Smooth muscle cell (in vitro differentiated cells): Measurements from ENCODE around the gene OTOP3. TPM values are rescaled to one million over a fixed set of nuclear protein-coding genes. Genes with fewer than 3 reads are reported as not detected.

Experiments
- DNase-seq: peaks from one replicate; lab custom pipeline; 2025; ENCODE audit not compliant: unreplicated experiment; lab: John Stamatoyannopoulos, UW
- H2AFZ ChIP-seq: fragments of 200-600 bp; sonication (generic); 2 replicates; pipeline ENCODE4 v1.6.0; 2016; ENCODE audit warnings: antibody characterized with exemption, low read depth, mild to moderate bottlenecking
- H3F3A ChIP-seq: fragments of 200-600 bp; sonication (generic); 2 replicates; pipeline ENCODE4 v1.6.0; 2017; ENCODE audit warnings: antibody characterized with exemption, low read depth
- H3K27ac ChIP-seq: fragments of 200-600 bp; sonication (generic); 2 replicates; pipeline ENCODE4 v1.5.1; 2016; ENCODE audit warnings: low read depth, mild to moderate bottlenecking
- H3K27me3 ChIP-seq: fragments of 200-600 bp; sonication (generic); 2 replicates; pipeline ENCODE4 v1.6.1; 2016; ENCODE audit warnings: low read depth, mild to moderate bottlenecking
- H3K36me3 ChIP-seq: fragments of 200-600 bp; sonication (generic); 2 replicates; pipeline ENCODE4 v1.5.1; 2016; ENCODE audit warnings: low read depth
- H3K4me1 ChIP-seq: fragments of 200-600 bp; sonication (generic); 2 replicates; pipeline ENCODE4 v1.5.1; 2016; ENCODE audit warnings: low read depth
- H3K4me2 ChIP-seq: fragments of 200-600 bp; sonication (generic); 2 replicates; pipeline ENCODE4 v1.6.0; 2016; ENCODE audit warnings: mild to moderate bottlenecking
- H3K4me3 ChIP-seq: fragments of 200-600 bp; sonication (generic); 2 replicates; pipeline ENCODE4 v1.5.1; 2016; ENCODE audit warnings: mild to moderate bottlenecking
- H3K79me2 ChIP-seq: fragments of 200-600 bp; sonication (generic); 2 replicates; pipeline ENCODE4 v1.6.0; 2016; ENCODE audit warnings: low read depth, mild to moderate bottlenecking
- H3K9ac ChIP-seq: fragments of 200-600 bp; sonication (generic); 2 replicates; pipeline ENCODE4 v1.6.0; 2016; ENCODE audit warnings: low read depth
- H3K9me3 ChIP-seq: fragments of 200-600 bp; sonication (generic); replicated peaks from 2 replicates; pipeline ENCODE4 v1.5.1; 2016; ENCODE audit warnings: low read depth
- H4K20me1 ChIP-seq: fragments of 200-600 bp; sonication (generic); 2 replicates; pipeline ENCODE4 v1.6.0; 2016; ENCODE audit warnings: low read depth
- WGBS: methylation state at CpG from one replicate; pipeline ENCODE4 v1.1.7; 2016; ENCODE audit warnings: low lambda C conversion rate; 5-methylcytosine and 5-hydroxymethylcytosine counted together
- polyA plus RNA-seq: library from polyadenylated mRNA; unstranded; fragments of >200 nt; fragmentation: Nextera tagmentation; extraction: Ambion mirVana; gene quantifications from 2 replicates; pipeline ENCODE4 v1.2.1, GENCODE V29; 2016
- total RNA-seq: library from RNA; depleted of rRNA; stranded (reverse); fragments of >200 nt; gene quantifications from 2 replicates; pipeline ENCODE4 v1.2.3, GENCODE V29; 2014
- TF ChIP-seq, protein P1 (sequence below): fragments of 200-600 bp; sonication (generic); IDR thresholded peaks from 2 replicates; pipeline ENCODE4 v1.5.1; 2017; ENCODE audit warnings: borderline replicate concordance, mild to moderate bottlenecking, antibody characterized with exemption; ENCODE audit not compliant: insufficient read depth, poor library complexity, severe bottlenecking

Gene OTOP3
- total and polyA plus RNA-seq, 2 experiments from 2014 or later: not detected

DNA sequence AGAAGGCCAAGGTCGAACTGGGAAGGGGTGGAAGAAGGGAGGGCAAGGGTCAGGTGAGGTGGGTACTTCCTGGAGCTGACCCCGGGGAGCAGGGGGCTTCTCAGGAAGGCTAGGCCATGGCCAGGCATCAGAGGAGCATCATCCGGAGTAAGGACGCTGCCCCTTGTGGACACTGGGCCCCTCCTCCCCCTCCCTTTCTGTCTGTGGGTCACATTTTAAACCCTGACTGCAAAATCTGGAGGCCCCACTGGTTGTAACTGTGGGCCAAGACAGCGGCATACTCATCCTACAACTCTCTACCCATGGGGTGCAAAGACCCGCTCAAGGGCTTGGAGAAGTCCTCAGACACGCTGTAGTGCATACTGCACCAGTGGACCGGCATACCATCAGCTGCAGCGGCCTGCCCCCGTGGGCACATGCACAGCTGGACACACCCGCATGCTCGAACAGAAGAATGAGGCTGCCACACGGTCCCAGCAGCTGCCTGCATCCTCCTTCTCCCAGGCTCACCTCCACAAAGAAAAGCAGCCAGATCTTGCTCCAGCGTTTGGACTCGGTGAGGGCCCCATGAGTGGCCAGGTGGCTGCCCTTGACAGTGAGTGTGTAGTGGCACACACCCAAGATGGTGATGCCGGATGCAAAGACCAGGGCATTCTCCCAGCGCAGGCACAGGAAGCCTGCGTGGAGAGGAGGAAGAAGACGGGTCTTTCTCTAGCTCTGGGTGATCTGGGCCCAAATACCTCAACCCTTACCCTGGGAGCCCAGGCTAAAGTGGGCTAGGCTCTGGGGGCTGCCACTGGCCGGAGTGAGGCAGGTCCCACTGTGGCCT lies 43.5 kb upstream of the OTOP3 start:
- Histone ChIP-seq H3K4me2 (no peak overlapping the region), H2AFZ (no peak overlapping the region)

DNA sequence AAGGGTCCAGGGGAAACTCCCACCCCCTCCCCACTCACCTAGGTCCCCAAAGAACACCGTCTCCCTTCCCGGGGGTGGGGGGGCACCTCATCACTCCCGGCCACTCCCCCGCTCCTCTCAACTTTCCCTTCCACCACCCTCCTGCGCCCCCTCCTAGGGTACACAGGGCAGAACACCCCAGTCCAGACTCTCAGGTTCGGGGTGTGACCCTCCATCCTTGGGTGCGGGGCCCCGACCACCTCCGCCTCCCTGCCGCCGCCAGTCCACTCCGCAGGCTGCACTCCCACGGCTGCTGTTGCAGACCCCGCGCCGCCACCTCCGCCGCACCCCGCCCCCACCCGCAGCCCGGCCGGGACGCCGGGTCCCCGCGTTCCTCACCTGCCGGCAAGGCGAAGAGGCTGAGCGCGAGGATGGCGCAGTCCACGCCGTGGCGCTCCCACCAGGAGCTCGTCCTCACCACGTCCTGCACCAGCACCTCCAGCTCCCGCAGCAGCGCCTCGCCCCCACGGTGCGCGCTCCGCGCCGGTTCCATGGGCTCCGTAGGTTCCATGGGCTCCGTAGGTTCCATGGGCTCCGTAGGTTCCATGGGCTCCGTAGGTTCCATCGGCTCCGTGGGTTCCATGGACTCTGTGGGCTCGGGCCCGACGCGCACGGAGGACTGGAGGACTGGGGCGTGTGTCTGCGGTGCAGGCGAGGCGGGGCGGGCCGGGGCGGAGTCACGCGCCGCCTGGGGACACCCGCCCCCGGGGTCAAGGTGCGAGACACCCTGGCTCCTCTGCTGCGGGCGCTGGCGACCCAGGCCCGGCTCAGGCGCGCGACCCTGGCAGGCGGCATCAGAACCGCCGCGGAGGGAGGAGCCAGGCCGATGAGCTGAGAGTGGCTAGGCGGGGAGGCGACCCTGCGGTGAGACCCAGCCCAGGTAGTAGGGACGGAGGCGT lies 42.5 kb upstream of the OTOP3 start, which contains the start of gene FADS6:
TSS of gene FADS6 (minus strand) at position 660 of the 938 bp plus-strand sequence. CDS start at position 622, 38 bp downstream.
- Histone ChIP-seq H3F3A (no peaks in the 10 kb centered on the region), H3K4me1 (no peaks in the 10 kb centered on the region), H3K4me2 (peak within 1 kb of the TSS; percentile 82), H3K9me3 (no peaks in the 10 kb centered on the region), H3K36me3 (no peaks in the 10 kb centered on the region), H4K20me1 (no peaks in the 10 kb centered on the region), H3K27me3 (peaks cover 66% of the 10 kb centered on the region), H3K27ac (no peak within 1 kb of the TSS), H3K4me3 (peak within 1 kb of the TSS; percentile 44), H2AFZ (peak within 1 kb of the TSS; percentile 15), H3K9ac (no peak within 1 kb of the TSS), H3K79me2 (no peaks in the 10 kb centered on the region)
- TF ChIP-seq, protein P1, sequence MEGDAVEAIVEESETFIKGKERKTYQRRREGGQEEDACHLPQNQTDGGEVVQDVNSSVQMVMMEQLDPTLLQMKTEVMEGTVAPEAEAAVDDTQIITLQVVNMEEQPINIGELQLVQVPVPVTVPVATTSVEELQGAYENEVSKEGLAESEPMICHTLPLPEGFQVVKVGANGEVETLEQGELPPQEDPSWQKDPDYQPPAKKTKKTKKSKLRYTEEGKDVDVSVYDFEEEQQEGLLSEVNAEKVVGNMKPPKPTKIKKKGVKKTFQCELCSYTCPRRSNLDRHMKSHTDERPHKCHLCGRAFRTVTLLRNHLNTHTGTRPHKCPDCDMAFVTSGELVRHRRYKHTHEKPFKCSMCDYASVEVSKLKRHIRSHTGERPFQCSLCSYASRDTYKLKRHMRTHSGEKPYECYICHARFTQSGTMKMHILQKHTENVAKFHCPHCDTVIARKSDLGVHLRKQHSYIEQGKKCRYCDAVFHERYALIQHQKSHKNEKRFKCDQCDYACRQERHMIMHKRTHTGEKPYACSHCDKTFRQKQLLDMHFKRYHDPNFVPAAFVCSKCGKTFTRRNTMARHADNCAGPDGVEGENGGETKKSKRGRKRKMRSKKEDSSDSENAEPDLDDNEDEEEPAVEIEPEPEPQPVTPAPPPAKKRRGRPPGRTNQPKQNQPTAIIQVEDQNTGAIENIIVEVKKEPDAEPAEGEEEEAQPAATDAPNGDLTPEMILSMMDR: no peak
- no peak for DNase-seq
- under 1% methylated on average over 31 of the region's 86 CpGs for WGBS

More for the DNA sequence above, 43.5 kb upstream of the OTOP3 start:
- H3K27me3 ChIP-seq: peaks cover 62% of the 10 kb centered on the region
- no peak overlapping the region for H3K4me3 ChIP-seq
- H3K27ac ChIP-seq: no peak overlapping the region
- H3K36me3 ChIP-seq: no peaks in the 10 kb centered on the region
- no peak for DNase-seq
- H3K9me3 ChIP-seq: no peaks in the 10 kb centered on the region
- H3K9ac ChIP-seq: no peak overlapping the region
- TF ChIP-seq, protein P1: no peak
- 84% methylated on average over 20 of the region's 20 CpGs for WGBS
- no peaks in the 10 kb centered on the region for H4K20me1 ChIP-seq
- H3K4me1 ChIP-seq: no peaks in the 10 kb centered on the region
- H3K79me2 ChIP-seq: no peaks in the 10 kb centered on the region
- H3F3A ChIP-seq: no peaks in the 10 kb centered on the region

DNA sequence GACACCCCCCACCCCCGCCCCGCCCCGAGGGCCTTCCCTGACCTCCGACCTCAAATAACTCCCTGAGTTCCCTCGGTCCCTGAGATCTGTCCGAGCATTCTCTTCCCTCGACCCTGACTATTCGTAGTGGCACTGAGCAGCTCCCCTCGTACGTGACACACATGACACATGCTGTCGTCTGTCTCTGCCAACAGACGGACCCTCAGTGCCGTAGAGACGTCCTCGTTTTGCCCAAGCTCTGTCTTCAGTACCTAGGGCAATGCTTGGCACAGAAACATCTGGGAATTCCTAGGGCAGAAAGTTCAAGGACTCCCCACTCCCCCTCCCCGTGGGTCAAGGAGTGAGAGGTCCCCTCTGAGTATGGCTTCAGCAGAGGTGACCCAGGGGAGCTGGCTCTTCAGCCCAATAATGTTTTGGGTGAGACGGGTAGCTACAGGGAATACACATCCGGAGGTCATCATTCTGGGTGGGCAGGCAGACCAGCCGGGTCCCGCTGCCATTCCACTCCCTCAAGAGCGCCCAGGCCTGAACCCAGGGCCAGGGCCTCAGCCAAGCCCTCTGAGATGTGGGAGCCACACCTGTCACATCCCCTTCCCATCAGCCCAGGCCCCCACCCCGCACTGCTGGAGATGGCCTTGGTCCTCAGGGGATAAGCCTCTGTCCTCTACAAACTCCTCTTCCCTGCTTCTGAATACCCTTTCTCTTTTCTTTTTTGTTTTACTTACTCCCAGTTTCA lies 41.6 kb upstream of the OTOP3 start:
- Histone ChIP-seq H3K4me1 (no peaks in the 10 kb centered on the region), H4K20me1 (no peaks in the 10 kb centered on the region), H3K79me2 (no peaks in the 10 kb centered on the region), H3K9me3 (no peaks in the 10 kb centered on the region), H2AFZ (no peak overlapping the region), H3F3A (no peaks in the 10 kb centered on the region), H3K36me3 (no peaks in the 10 kb centered on the region), H3K27ac (no peak overlapping the region), H3K4me2 (peak overlapping the region; percentile 82), H3K27me3 (peaks cover 66% of the 10 kb centered on the region), H3K4me3 (peak overlapping the region; percentile 44), H3K9ac (no peak overlapping the region)
- TF ChIP-seq, protein P1: no peak
- 43% methylated on average over 19 of the region's 22 CpGs for WGBS
- DNase-seq: no peak
